ENCODE measurements around the gene TNFSF11. TPM values are rescaled to one million over a fixed set of nuclear protein-coding genes. Genes with fewer than 3 reads are reported as not detected.
A peak's percentile ranks its signal among the peaks of the same experiment; 100 is the strongest.

Gene TNFSF11
- total and polyA plus RNA-seq, 2 experiments from 2014 or later: 9.9 TPM

DNA sequence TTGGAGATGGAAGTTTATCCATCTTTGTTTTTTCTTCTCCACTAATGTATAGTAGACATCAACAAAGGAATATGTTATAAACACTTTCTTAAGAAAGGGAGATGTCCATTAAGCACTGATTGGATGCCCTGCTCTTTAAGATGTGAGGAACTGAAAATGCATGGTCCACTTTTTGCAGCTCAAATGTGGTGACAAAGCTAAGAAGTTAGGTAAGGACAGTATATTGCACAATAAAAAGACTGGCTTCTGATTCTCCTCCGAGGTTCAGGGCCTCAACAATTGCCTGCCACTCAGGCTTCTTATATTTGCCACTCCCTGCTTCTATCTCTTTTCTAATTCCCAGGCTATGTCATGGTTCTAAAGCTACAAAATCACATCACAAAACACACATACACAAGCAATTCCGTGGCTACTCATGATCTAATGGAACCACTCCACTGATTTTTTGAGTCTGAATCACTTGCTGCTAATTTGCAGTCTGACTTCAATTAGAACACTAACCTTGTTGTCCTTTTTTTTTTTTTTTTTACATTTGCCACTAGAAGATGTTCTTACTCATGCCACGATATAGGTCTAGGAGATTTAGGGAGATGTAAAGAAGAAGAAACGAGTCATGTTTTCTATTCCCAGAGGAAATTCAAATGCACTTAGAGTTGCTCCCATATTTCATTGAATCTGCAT is 29.6 kb upstream of the TNFSF11 start:
- Histone ChIP-seq H3K79me2 (replicated peaks; ENCODE audit: insufficient read depth) (no peaks in the 10 kb centered on the region), H3K27ac (ENCODE audit: low read depth) (no peak overlapping the region), H3F3A (replicated peaks; ENCODE audit: low read depth) (no peaks in the 10 kb centered on the region), H3K4me3 (no peak overlapping the region), H3K27me3 (ENCODE audit: insufficient read depth) (no peaks in the 10 kb centered on the region), H3K36me3 (ENCODE audit: insufficient read depth) (no peaks in the 10 kb centered on the region), H3K4me1 (ENCODE audit: insufficient read depth) (peaks cover 9% of the 10 kb centered on the region; the same call in 1 of the 2 replicates), H2AFZ (peak overlapping the region; percentile 21; the same call in 1 of the 2 replicates), H3K9me2 (ENCODE audit: insufficient read depth) (peaks cover 10% of the 10 kb centered on the region; the same call in 1 of the 2 replicates), H3K4me2 (no peak overlapping the region), H4K20me1 (replicated peaks; ENCODE audit: insufficient read depth) (no peaks in the 10 kb centered on the region)
- no peaks in the 10 kb centered on the region for H3K36me3 Mint-ChIP-seq (ENCODE audit: low read depth)
- H3K4me1 Mint-ChIP-seq: peaks cover 22% of the 10 kb centered on the region
- H3K9me3 Mint-ChIP-seq: no peaks in the 10 kb centered on the region
- no peak overlapping the region for H3K4me3 Mint-ChIP-seq
- no peak overlapping the region for H3K27ac Mint-ChIP-seq
- H3K27me3 Mint-ChIP-seq (ENCODE audit: insufficient read depth, low read depth, poor library complexity): peaks cover 9% of the 10 kb centered on the region
- TF ChIP-seq ZNF462 (CRISPR knock-in tag; IDR thresholded peaks at IDR 0.05) (no peak), NANOG (IDR thresholded peaks at IDR 0.05; ENCODE audit: borderline replicate concordance) (no peak), STAT1 (IDR thresholded peaks at IDR 0.05; ENCODE audit: unreplicated experiment) (no peak), ETS1 (IDR thresholded peaks at IDR 0.05) (no peak), ZNF331 (CRISPR knock-in tag; IDR thresholded peaks at IDR 0.05; ENCODE audit: low read depth) (no peak), EZH2phosphoT487 (IDR thresholded peaks at IDR 0.05; ENCODE audit: unreplicated experiment) (no peak), JUNB (IDR thresholded peaks at IDR 0.05; ENCODE audit: unreplicated experiment) (no peak), ZNF114 (CRISPR knock-in tag; IDR thresholded peaks at IDR 0.05) (no peak), EZH2 (IDR thresholded peaks at IDR 0.05; ENCODE audit: low read depth, unreplicated experiment) (no peak)
- TF ChIP-seq, protein P1, sequence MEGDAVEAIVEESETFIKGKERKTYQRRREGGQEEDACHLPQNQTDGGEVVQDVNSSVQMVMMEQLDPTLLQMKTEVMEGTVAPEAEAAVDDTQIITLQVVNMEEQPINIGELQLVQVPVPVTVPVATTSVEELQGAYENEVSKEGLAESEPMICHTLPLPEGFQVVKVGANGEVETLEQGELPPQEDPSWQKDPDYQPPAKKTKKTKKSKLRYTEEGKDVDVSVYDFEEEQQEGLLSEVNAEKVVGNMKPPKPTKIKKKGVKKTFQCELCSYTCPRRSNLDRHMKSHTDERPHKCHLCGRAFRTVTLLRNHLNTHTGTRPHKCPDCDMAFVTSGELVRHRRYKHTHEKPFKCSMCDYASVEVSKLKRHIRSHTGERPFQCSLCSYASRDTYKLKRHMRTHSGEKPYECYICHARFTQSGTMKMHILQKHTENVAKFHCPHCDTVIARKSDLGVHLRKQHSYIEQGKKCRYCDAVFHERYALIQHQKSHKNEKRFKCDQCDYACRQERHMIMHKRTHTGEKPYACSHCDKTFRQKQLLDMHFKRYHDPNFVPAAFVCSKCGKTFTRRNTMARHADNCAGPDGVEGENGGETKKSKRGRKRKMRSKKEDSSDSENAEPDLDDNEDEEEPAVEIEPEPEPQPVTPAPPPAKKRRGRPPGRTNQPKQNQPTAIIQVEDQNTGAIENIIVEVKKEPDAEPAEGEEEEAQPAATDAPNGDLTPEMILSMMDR (conservative IDR thresholded peaks at IDR 0.05; ENCODE audit: low read depth in 2 of 2): no peak
- TF ChIP-seq, protein P2, sequence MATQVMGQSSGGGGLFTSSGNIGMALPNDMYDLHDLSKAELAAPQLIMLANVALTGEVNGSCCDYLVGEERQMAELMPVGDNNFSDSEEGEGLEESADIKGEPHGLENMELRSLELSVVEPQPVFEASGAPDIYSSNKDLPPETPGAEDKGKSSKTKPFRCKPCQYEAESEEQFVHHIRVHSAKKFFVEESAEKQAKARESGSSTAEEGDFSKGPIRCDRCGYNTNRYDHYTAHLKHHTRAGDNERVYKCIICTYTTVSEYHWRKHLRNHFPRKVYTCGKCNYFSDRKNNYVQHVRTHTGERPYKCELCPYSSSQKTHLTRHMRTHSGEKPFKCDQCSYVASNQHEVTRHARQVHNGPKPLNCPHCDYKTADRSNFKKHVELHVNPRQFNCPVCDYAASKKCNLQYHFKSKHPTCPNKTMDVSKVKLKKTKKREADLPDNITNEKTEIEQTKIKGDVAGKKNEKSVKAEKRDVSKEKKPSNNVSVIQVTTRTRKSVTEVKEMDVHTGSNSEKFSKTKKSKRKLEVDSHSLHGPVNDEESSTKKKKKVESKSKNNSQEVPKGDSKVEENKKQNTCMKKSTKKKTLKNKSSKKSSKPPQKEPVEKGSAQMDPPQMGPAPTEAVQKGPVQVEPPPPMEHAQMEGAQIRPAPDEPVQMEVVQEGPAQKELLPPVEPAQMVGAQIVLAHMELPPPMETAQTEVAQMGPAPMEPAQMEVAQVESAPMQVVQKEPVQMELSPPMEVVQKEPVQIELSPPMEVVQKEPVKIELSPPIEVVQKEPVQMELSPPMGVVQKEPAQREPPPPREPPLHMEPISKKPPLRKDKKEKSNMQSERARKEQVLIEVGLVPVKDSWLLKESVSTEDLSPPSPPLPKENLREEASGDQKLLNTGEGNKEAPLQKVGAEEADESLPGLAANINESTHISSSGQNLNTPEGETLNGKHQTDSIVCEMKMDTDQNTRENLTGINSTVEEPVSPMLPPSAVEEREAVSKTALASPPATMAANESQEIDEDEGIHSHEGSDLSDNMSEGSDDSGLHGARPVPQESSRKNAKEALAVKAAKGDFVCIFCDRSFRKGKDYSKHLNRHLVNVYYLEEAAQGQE (IDR thresholded peaks at IDR 0.05; ENCODE audit: unreplicated experiment): no peak
- ATAC-seq (no peak), DNase-seq (ENCODE audit: low spot score) (no peak)
